ENCODE results near the gene GLYATL3. TPM values are rescaled to one million over a fixed set of nuclear protein-coding genes. Genes with fewer than 3 reads are reported as not detected.
"Not testable (repeated sequence)": the region's sequence is repeated elsewhere in the genome, so short reads cannot be mapped to it uniquely, and the experiment has no call there.

GLYATL3 gene
- not detected in 2 replicates for total RNA-seq

- no peak for DNase-seq (ENCODE audit: low read depth)
Observed at GRCh38 chr6:49499623-49500022, at the start of gene GLYATL3. Gene GLYATL3 (plus strand): TSS chr6:49499923. CDS start chr6:49511991, 12,068 bp downstream.

GRCh38 chr6:49453221-49453620, 46.5 kb upstream of the GLYATL3 start:
- peak; percentile 11 for DNase-seq (ENCODE audit: low read depth)

- DNase-seq (ENCODE audit: low read depth) = no peak
Observed at GRCh38 chr6:49454787-49455709, 44.7 kb upstream of the GLYATL3 start.

- DNase-seq (ENCODE audit: low read depth) = peak; percentile 9
Observed at GRCh38 chr6:49457771-49458170, 42.0 kb upstream of the GLYATL3 start.

GRCh38 chr6:49462071-49462470, 37.7 kb upstream of the GLYATL3 start:
- peak; percentile 58 for DNase-seq (ENCODE audit: low read depth)

GRCh38 chr6:49462599-49462926, 37.2 kb upstream of the GLYATL3 start:
- DNase-seq (ENCODE audit: low read depth) = no peak

GRCh38 chr6:49462927-49463611, 36.7 kb upstream of the GLYATL3 start, which contains the start of the genes CENPQ and MMUT:
Gene CENPQ (plus strand): TSS chr6:49463370. CDS start chr6:49470177, 6,807 bp downstream.
Gene MMUT (minus strand): TSS chr6:49463253. CDS start chr6:49459466, 3,787 bp downstream.
- peak; percentile 91 for DNase-seq (ENCODE audit: low read depth)

GRCh38 chr6:49463612-49463967, 36.1 kb upstream of the GLYATL3 start:
- DNase-seq (ENCODE audit: low read depth) = no peak

- no peak for DNase-seq (ENCODE audit: low read depth)
Observed at GRCh38 chr6:49464691-49465090, 35.0 kb upstream of the GLYATL3 start.

GRCh38 chr6:49468042-49468441, 31.7 kb upstream of the GLYATL3 start:
- no peak for DNase-seq (ENCODE audit: low read depth)

GRCh38 chr6:49476564-49476963, 23.2 kb upstream of the GLYATL3 start:
- not testable (repeated sequence) for DNase-seq (ENCODE audit: low read depth)

- peak; percentile 58 for DNase-seq (ENCODE audit: low read depth)
Observed at GRCh38 chr6:49479308-49479970, 20.3 kb upstream of the GLYATL3 start.

GRCh38 chr6:49481846-49482245, 17.9 kb upstream of the GLYATL3 start:
- DNase-seq (ENCODE audit: low read depth) = not testable (repeated sequence)

GRCh38 chr6:49483380-49483779, 16.3 kb upstream of the GLYATL3 start:
- not testable (repeated sequence) for DNase-seq (ENCODE audit: low read depth)

GRCh38 chr6:49490633-49491032, 9.1 kb upstream of the GLYATL3 start:
- no peak for DNase-seq (ENCODE audit: low read depth)

- no peak for DNase-seq (ENCODE audit: low read depth)
Observed at GRCh38 chr6:49497304-49497703, 2.4 kb upstream of the GLYATL3 start.

GRCh38 chr6:49499126-49499525, 597 bp upstream of the GLYATL3 start:
- DNase-seq (ENCODE audit: low read depth) = no peak

GRCh38 chr6:49504666-49505065, 4.9 kb downstream of the GLYATL3 start:
- no peak for DNase-seq (ENCODE audit: low read depth)

GRCh38 chr6:49506569-49507111, 6.9 kb downstream of the GLYATL3 start:
- peak; percentile 89 for DNase-seq (ENCODE audit: low read depth)

GRCh38 chr6:49509342-49509741, 9.6 kb downstream of the GLYATL3 start:
- no peak for DNase-seq (ENCODE audit: low read depth)

GRCh38 chr6:49513153-49513989, 13.6 kb downstream of the GLYATL3 start:
- DNase-seq (ENCODE audit: low read depth) = no peak
